HepG2 (cell line): ENCODE results near the gene PPM1K. TPM values are rescaled to one million over a fixed set of nuclear protein-coding genes. Genes with fewer than 3 reads are reported as not detected.

Experiments used
- ATAC-seq: fragments of 200-7000 bp; cut with Tn5 transposase; 3 replicates; pipeline ENCODE4 v1.9.1; 2020; ENCODE audit warnings: mild to moderate bottlenecking, moderate library complexity
- BruUV-seq: library from RNA; stranded (reverse); fragments of 400-500 nt; replicated peaks from 2 replicates; lab custom pipeline; 2021; lab: Mats Ljungman, UMichigan
- CTCF ChIA-PET: fragments of 300-600 bp; formaldehyde crosslinking; extraction: SDS; loops from one replicate; lab custom pipeline; 2021; ENCODE audit warnings: low total read pairs, inconsistent platforms, low intra/inter-chr PET ratio; lab: Yijun Ruan, JAX
- POLR2A ChIA-PET: fragments of 350-600 bp; sonication (Branson Sonifier 250); formaldehyde crosslinking; loops from one replicate; lab custom pipeline; 2020; ENCODE audit warnings: antibody characterized with exemption, inconsistent platforms; lab: Yijun Ruan, JAX
- DNase-seq: peaks from one replicate; pipeline ENCODE4 v3.0.0-alpha.2; 2015; ENCODE audit warnings: low spot score
- FAIRE-seq: peaks from 3 replicates; lab custom pipeline; 2011; peaks lifted over from hg19 to GRCh38; lab: Jason Lieb, UNC
- H2AFZ ChIP-seq: one replicate; pipeline ENCODE4 v1.6.1; 2011; ENCODE audit warnings: low read length, inconsistent platforms
- H3K27ac ChIP-seq: fragments of 300-600 bp; 3 replicates; pipeline ENCODE4 v1.8.0; 2011; ENCODE audit warnings: mixed run types, mild to moderate bottlenecking, mixed read lengths, low read length, inconsistent platforms; ENCODE audit not compliant: insufficient read depth; ENCODE audit errors: extremely low read length
- H3K27me3 ChIP-seq, 2 experiments: fragments of 200-600 bp in 1 of 2; 2 replicates in 1 of 2; 3 replicates in 1 of 2; pipeline versions ENCODE4 v1.6.0 to v1.8.0; 2011; ENCODE audit warnings: low read length in 2 of 2, mild to moderate bottlenecking in 2 of 2, moderate library complexity in 2 of 2, inconsistent platforms in 1 of 2; ENCODE audit not compliant: insufficient read depth in 2 of 2, control insufficient read depth in 1 of 2
- H3K36me3 ChIP-seq, 2 experiments: fragments of 200-600 bp in 1 of 2; replicated peaks in 1 of 2; 2 replicates in 1 of 2; 3 replicates in 1 of 2; pipeline versions ENCODE4 v1.5.1 to v1.8.0; 2011; ENCODE audit warnings: low read length in 2 of 2, inconsistent platforms in 1 of 2; ENCODE audit not compliant: insufficient read depth in 2 of 2, control insufficient read depth in 1 of 2
- H3K4me1 ChIP-seq: 2 replicates; pipeline ENCODE4 v1.5.1; 2012; ENCODE audit warnings: low read length, inconsistent platforms; ENCODE audit not compliant: insufficient read depth
- H3K4me2 ChIP-seq: 2 replicates; pipeline ENCODE4 v1.6.0; 2011; ENCODE audit warnings: low read depth, low read length, inconsistent platforms
- H3K4me3 ChIP-seq, 3 experiments: fragments of 200-600 bp in 1 of 3; sonication (generic), shearing (Covaris generic) in 1 of 3; replicated peaks in 1 of 3; 2 replicates each; pipeline ENCODE4 v1.5.1; 2011 to 2016; ENCODE audit warnings: low read length in 3 of 3, inconsistent platforms in 2 of 3, low read depth in 2 of 3, mild to moderate bottlenecking in 2 of 3, control low read depth in 1 of 3, mixed read lengths in 1 of 3; ENCODE audit not compliant: insufficient read depth in 1 of 3
- H3K79me2 ChIP-seq: one replicate; pipeline ENCODE4 v1.6.1; 2011; ENCODE audit warnings: low read length, inconsistent platforms; ENCODE audit not compliant: insufficient read depth
- H3K9ac ChIP-seq: 2 replicates; pipeline ENCODE4 v1.6.0; 2011; ENCODE audit warnings: mild to moderate bottlenecking, low read depth, low read length, inconsistent platforms; ENCODE audit not compliant: insufficient read depth
- H3K9me3 ChIP-seq: 2 replicates; pipeline ENCODE4 v1.5.1; 2012; ENCODE audit warnings: mild to moderate bottlenecking, low read length
- H4K20me1 ChIP-seq: 2 replicates; pipeline ENCODE4 v1.6.0; 2011; ENCODE audit warnings: inconsistent platforms, mild to moderate bottlenecking, low read length, moderate library complexity; ENCODE audit not compliant: insufficient read depth
- CENPT ChIP-seq: sonication (generic); formaldehyde crosslinking; IDR thresholded peaks from 2 replicates; pipeline ENCODE4 v1.8.0; 2022; ENCODE audit warnings: low read depth, mild to moderate bottlenecking, moderate library complexity, missing genetic modification reagents
- ESRRA ChIP-seq: sonication (generic); formaldehyde crosslinking; IDR thresholded peaks from 2 replicates; pipeline ENCODE4 v1.5.1; 2020; ENCODE audit warnings: mild to moderate bottlenecking, low read depth, missing genetic modification reagents
- FLYWCH1 ChIP-seq: sonication (generic); formaldehyde crosslinking; IDR thresholded peaks from 2 replicates; pipeline ENCODE4 v1.8.1; 2023; ENCODE audit warnings: mild to moderate bottlenecking, missing genetic modification reagents
- FOXO4 ChIP-seq: sonication (generic); formaldehyde crosslinking; conservative IDR thresholded peaks from 2 replicates; pipeline ENCODE4 v1.8.1; 2023; ENCODE audit warnings: missing genetic modification reagents
- PHB2 ChIP-seq: fragments of 450-650 bp; IDR thresholded peaks from 2 replicates; pipeline ENCODE4 v1.6.1; 2018; ENCODE audit not compliant: partially characterized antibody
- ZNF562 ChIP-seq: sonication (generic); formaldehyde crosslinking; IDR thresholded peaks from 2 replicates; pipeline ENCODE4 v1.8.0; 2022; ENCODE audit warnings: missing genetic modification reagents, borderline replicate concordance
- ZNF746 ChIP-seq: sonication (generic); formaldehyde crosslinking; IDR thresholded peaks from 2 replicates; pipeline ENCODE4 v1.8.0; 2022; ENCODE audit warnings: mild to moderate bottlenecking, missing genetic modification reagents
- ZXDC ChIP-seq: sonication (generic); formaldehyde crosslinking; IDR thresholded peaks from 2 replicates; pipeline ENCODE4 v1.5.0; 2020; ENCODE audit warnings: mild to moderate bottlenecking, missing genetic modification reagents
- WGBS: methylation state at CpG from one replicate; pipeline ENCODE4 v1.1.6; 2017; ENCODE audit warnings: low lambda C conversion rate; 5-methylcytosine and 5-hydroxymethylcytosine counted together
- in situ Hi-C: cut with HindIII; loops from 2 replicates; pipeline ENCODE4 v1.10.0; 2017; ENCODE audit warnings: low pct_unique_long_range_greater_than_20kb; ENCODE audit not compliant: extremely low pct_ligation_motif_present
- intact Hi-C: fragments of 100-400 bp; cut with micrococcal nuclease; formaldehyde crosslinking; loops from one replicate; pipeline ENCODE4 v1.10.0; 2022; ENCODE audit not compliant: unreplicated experiment
- polyA plus RNA-seq, 8 experiments: library from polyadenylated mRNA; depleted of rRNA in 3 of 8; stranded (reverse) in 7 of 8; unstranded in 1 of 8; fragments of >200 nt; fragmentation: Illumina TruSeq in 4 of 8; extraction: Trizol in 4 of 8; gene quantifications; 2 replicates each; pipeline versions ENCODE4 v1.2.1 to v1.2.3, GENCODE V29; 2011 to 2016; ENCODE audit warnings: low read depth in 4 of 8, missing spikeins in 1 of 8, mixed read lengths in 1 of 8; ENCODE audit not compliant: insufficient read depth in 1 of 8
- total RNA-seq, 5 experiments: library from RNA; depleted of rRNA; stranded (reverse); fragments of >200 nt; fragmentation: Illumina TruSeq; extraction: Trizol; gene quantifications; 2 replicates each; pipeline ENCODE4 v1.2.3, GENCODE V29; 2016; ENCODE audit warnings: low read depth in 1 of 5
- TF ChIP-seq, protein P1 (sequence below): sonication (generic); formaldehyde crosslinking; IDR thresholded peaks from 2 replicates; pipeline ENCODE4 v1.5.1; 2020; ENCODE audit warnings: missing genetic modification reagents, mild to moderate bottlenecking, borderline replicate concordance
- TF ChIP-seq, protein P2 (sequence below): sonication (generic); formaldehyde crosslinking; IDR thresholded peaks from 2 replicates; pipeline ENCODE4 v1.5.0; 2020; ENCODE audit warnings: missing genetic modification reagents

Gene PPM1K
- total and polyA plus RNA-seq, 2 of the 13 experiments (the other 11 are each of a cell fraction or from before 2014, with no cell fraction given): 11.9 to 17.8 TPM

- no peak for DNase-seq
- no peak for FAIRE-seq
- Histone ChIP-seq H3K9me3 (no peaks in the 10 kb centered on the region), H3K9ac (no peak overlapping the region), H3K4me3 (no peak overlapping the region), H3K36me3 (no peaks in the 10 kb centered on the region), H3K4me2 (no peak overlapping the region), H3K27me3 (no peaks in the 10 kb centered on the region; a peak in 1 of 5 replicates), H4K20me1 (no peaks in the 10 kb centered on the region), H3K4me1 (peaks cover 3% of the 10 kb centered on the region; the same call in 1 of the 2 replicates), H3K27ac (no peak overlapping the region), H2AFZ (no peak overlapping the region), H3K79me2 (no peaks in the 10 kb centered on the region)
- WGBS: 0% methylated on average over 1 of the region's 1 CpG
- POLR2A ChIA-PET: no interaction called here
- in situ Hi-C loops: no loop called here
- no TSS peak for BruUV-seq
- CTCF ChIA-PET: no interaction called here
- intact Hi-C loops: no loop called here
- no peak for TF ChIP-seq FLYWCH1
- TF ChIP-seq ZXDC (CRISPR knock-in tag): no peak
- TF ChIP-seq, protein P1, sequence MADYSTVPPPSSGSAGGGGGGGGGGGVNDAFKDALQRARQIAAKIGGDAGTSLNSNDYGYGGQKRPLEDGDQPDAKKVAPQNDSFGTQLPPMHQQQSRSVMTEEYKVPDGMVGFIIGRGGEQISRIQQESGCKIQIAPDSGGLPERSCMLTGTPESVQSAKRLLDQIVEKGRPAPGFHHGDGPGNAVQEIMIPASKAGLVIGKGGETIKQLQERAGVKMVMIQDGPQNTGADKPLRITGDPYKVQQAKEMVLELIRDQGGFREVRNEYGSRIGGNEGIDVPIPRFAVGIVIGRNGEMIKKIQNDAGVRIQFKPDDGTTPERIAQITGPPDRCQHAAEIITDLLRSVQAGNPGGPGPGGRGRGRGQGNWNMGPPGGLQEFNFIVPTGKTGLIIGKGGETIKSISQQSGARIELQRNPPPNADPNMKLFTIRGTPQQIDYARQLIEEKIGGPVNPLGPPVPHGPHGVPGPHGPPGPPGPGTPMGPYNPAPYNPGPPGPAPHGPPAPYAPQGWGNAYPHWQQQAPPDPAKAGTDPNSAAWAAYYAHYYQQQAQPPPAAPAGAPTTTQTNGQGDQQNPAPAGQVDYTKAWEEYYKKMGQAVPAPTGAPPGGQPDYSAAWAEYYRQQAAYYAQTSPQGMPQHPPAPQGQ: no peak
- TF ChIP-seq ZNF746: no peak
- no peak for TF ChIP-seq PHB2
- TF ChIP-seq ESRRA (CRISPR knock-in tag): no peak
- TF ChIP-seq, protein P2, sequence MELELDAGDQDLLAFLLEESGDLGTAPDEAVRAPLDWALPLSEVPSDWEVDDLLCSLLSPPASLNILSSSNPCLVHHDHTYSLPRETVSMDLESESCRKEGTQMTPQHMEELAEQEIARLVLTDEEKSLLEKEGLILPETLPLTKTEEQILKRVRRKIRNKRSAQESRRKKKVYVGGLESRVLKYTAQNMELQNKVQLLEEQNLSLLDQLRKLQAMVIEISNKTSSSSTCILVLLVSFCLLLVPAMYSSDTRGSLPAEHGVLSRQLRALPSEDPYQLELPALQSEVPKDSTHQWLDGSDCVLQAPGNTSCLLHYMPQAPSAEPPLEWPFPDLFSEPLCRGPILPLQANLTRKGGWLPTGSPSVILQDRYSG: no peak
- TF ChIP-seq CENPT (CRISPR knock-in tag): no peak
- no peak for TF ChIP-seq FOXO4
- TF ChIP-seq ZNF562 (CRISPR knock-in tag): no peak
- ATAC-seq: no peak
These were observed 60.8 kb downstream of the PPM1K start for GRCh38 chr4:88223516-88223915.
